Fibroblast of villous mesenchyme (primary cell): Measurements from ENCODE around the gene MAML1. TPM values are rescaled to one million over a fixed set of nuclear protein-coding genes. Genes with fewer than 3 reads are reported as not detected.

Source experiments
- DNase-seq: peaks from one replicate; pipeline ENCODE4 v3.0.0-alpha.2; 2010; ENCODE audit warnings: low read depth
- H3K4me3 ChIP-seq: 2 replicates; pipeline ENCODE4 v1.5.1; 2011; ENCODE audit warnings: low read depth, mild to moderate bottlenecking, low read length
- CTCF ChIP-seq: IDR thresholded peaks from 2 replicates; pipeline ENCODE4 v1.5.1; 2012; ENCODE audit warnings: low read depth, mild to moderate bottlenecking, low read length; ENCODE audit not compliant: insufficient read depth
- total RNA-seq: library from RNA; depleted of rRNA; stranded (reverse); fragments of >200 nt; gene quantifications from 2 replicates; pipeline ENCODE4 v1.2.3, GENCODE V29; 2012

Gene MAML1
- total RNA-seq, 1 donor, result 12.1 TPM

DNA sequence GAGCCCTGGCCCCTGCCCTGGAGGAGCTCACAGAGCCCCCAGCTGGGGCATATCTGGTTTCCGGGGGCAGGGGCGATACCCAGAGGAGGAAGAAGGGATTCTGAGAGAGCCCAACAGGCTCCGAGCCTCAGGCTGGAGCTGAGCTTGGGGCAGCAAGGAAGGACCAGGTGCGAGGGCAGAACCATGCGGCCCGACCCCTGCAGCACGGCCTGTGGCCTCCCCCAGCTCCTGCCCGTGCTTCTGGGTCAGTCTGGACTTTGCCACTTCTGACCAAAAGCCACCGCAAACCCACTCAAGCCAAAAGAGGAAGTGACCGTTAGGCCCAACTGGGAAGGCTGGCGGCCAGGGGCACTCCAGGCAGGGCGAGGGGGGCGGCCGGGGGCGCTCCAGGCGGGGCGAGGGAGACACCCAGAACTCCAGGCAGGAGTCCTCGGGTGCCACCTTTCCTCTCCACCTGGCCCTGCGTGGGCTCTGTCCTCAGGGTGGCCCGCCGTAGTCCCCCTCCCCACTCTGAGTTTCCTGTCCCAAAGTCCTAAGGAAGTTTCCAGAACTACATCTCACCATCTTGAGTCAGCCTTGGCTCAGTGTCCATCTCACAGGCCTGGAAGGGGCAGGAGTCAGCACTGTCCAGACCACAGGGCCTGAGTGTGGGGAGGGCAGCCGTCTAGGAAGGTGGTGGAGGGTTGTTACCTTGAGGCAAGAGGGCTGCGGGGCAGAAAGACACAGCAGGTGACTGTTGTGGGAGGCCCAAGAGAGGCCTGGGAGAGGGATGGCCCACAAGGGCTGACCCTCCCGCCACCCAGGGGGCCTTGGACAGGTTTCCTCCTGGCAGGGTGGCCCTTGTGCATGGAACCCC lies 60.2 kb downstream of the MAML1 start:
- no peak for TF ChIP-seq CTCF
- no peak for DNase-seq

DNA sequence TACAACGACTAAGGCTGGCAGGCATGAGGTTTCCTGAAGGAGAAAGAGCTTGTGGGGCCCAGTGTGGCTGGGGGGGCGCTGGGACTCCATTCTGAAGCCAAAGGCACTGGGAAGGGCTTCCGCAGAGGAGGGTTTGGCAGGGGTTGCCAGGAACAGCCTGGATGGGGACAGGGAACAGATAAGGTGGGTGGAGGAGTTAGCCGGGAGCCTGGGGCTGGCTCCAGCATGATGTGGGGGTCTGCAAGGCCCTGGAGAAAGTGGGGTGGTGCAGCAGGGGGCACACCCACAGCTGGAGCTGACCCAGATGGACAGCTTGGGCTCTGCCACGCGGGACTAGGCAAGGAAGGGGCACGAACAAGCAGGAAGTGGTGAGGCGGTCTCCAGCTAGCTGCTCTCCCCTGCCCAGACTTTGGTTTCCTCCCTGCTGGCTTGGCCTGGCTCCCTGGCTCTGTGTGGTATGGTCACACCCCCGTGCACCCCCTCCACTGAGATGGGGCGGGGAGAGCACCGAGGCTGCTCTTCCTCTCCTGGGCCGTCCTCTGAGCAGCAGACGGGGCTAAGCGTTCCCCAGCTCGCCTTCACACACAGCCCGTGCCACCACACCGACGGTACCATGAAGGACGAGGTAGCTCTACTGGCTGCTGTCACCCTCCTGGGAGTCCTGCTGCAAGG lies 61.0 kb downstream of the MAML1 start, which contains the start of gene LTC4S:
Gene LTC4S (plus strand): TSS at position 519 of the 672 bp plus-strand sequence. CDS start 95 bp downstream, at position 614.
- peak; percentile 23 for DNase-seq
- H3K4me3 ChIP-seq, result no peak within 1 kb of the TSS
- TF ChIP-seq CTCF, result no peak

More for the DNA sequence above, 60.2 kb downstream of the MAML1 start:
- no peak overlapping the region for H3K4me3 ChIP-seq

- no peak for TF ChIP-seq CTCF
- no peak overlapping the region for H3K4me3 ChIP-seq
- DNase-seq, result no peak
Measured at GRCh38 chr5:179794171-179794570, 61.5 kb downstream of the MAML1 start.

DNA sequence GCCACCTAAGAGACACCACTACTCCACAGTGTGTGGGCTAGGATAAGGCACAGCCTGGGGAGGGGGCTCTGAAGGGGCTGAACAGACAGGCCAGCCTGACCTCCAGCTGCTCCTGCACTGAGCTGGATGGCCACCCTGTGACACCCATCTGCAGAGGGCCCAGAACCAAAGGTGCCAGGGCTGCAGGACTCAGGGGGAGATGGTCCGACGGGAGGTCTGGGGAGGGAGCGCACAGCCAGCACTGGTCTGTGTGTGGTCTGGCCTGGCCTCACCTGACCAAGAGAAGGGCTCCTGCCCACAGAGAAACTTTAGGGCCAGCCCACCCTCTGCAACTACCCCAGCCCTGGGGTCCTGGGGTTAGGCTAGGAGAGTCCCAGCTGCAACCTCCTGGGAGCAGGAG lies 62.0 kb downstream of the MAML1 start:
- no peak for TF ChIP-seq CTCF
- no peak for DNase-seq
- no peak overlapping the region for H3K4me3 ChIP-seq

GRCh38 chr5:179795049-179795862 lies 62.6 kb downstream of the MAML1 start:
- H3K4me3 ChIP-seq, result peak overlapping the region; percentile 64
- TF ChIP-seq CTCF, result no peak
- no peak for DNase-seq

- H3K4me3 ChIP-seq, result peak overlapping the region; percentile 64
- DNase-seq, result peak; percentile 84
- TF ChIP-seq CTCF, result peak; percentile 56
Measured at GRCh38 chr5:179795863-179796833, 63.5 kb downstream of the MAML1 start.
